HG03139 (cell line): ENCODE measurements around the gene PHETA2.

Source experiments
- ATAC-seq: cut with Tn5 transposase; IDR thresholded peaks from one replicate; pipeline ENCODE4 v1.9.1; 2021; ENCODE audit not compliant: unreplicated experiment

PHETA2 gene, protein sequence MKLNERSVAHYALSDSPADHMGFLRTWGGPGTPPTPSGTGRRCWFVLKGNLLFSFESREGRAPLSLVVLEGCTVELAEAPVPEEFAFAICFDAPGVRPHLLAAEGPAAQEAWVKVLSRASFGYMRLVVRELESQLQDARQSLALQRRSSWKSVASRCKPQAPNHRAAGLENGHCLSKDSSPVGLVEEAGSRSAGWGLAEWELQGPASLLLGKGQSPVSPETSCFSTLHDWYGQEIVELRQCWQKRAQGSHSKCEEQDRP

GRCh38 chr22:42074132-42074811 lies at the start of gene PHETA2:
Gene PHETA2, plus strand, starts transcription at chr22:42074248. Its CDS starts 3,046 bp downstream, at chr22:42077294.
- ATAC-seq, result no peak

DNA sequence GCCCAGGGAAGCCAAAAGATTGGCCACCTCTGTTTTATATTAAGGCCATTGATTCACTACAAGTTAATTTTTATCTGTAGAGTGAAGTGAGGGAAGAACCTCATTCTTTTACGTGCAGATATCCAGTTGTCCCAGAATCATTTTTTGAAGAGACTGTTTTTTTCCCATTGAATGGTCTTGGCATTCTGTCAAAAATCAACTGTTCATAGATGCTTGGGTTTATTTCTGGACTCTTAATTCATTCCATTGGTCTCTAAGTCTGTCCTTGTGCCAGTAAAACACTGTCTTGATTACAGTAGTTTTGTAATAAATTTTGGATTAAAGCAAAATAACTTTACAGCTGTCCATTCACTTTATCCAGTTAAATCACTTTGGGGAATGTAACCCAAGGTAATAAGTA lies 48.6 kb upstream of the PHETA2 start:
- no peak for ATAC-seq

DNA sequence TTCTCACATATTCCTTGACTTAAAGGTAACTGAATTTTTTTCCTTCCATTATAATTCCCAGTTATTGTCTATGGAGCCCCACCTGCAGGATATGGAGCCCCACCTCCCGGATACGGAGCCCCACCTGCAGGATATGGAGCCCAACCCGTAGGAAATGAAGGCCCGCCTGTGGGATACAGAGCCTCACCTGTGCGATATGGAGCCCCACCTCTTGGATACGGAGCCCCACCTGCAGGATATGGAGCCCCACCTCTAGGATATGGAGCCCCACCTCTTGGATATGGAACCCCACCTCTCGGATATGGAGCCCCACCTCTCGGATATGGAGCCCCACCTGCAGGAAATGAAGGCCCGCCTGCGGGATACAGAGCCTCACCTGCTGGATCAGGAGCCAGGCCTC lies 47.3 kb upstream of the PHETA2 start:
- ATAC-seq, result no peak

- ATAC-seq, result no peak
These were observed 40.5 kb upstream of the PHETA2 start for GRCh38 chr22:42033263-42034181.

- ATAC-seq, result no peak
These were observed 38.8 kb upstream of the PHETA2 start for GRCh38 chr22:42035256-42035655.

- no peak for ATAC-seq
These were observed 34.8 kb upstream of the PHETA2 start for GRCh38 chr22:42039271-42039670.

GRCh38 chr22:42041784-42042183 lies 32.3 kb upstream of the PHETA2 start:
- ATAC-seq, result no peak

DNA sequence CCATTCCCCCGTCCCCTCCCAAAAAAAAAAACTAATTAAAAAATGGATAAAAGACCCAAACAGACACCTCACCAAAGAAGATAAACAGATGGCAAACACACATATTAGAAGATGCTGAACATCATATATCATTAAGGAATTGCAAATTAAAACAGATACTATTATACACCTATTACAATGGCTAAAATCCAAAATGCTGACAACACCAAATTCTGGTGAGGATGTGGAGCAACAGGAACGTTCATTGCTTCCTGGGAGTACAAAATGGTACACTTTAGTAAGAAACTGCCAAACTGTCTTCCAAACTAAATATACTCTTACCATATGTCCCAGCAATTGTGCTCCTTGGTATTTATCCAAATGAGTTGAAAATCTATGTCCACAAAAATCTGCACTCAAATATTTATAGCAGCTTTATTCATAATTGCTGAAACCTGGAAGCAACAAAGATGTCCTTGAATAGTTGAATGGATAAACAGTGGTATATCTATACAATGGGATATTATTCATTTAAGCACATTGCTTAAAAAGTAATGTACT lies 23.3 kb upstream of the PHETA2 start:
- ATAC-seq, result no peak

DNA sequence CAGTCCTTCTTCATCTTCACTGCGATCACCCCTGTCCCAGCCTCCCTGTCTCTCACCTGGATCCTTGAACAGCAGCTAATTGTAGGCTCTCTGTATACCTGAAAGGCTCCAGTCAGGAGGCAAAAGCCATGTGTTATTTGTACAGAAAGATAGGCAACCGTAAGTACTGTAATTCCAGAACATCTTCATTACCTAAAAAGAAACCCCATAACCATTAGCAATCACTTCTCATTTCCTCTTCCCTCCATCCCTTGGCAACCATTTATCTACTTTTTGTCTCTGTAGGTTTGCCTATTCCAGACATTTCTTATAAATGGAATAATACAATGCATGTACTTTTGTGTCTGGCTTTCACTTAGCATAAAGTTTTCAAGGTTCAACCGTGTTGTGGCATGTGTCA lies 21.3 kb upstream of the PHETA2 start:
- ATAC-seq, result no peak

GRCh38 chr22:42056757-42057511 lies 17.1 kb upstream of the PHETA2 start:
- ATAC-seq, result no peak

DNA sequence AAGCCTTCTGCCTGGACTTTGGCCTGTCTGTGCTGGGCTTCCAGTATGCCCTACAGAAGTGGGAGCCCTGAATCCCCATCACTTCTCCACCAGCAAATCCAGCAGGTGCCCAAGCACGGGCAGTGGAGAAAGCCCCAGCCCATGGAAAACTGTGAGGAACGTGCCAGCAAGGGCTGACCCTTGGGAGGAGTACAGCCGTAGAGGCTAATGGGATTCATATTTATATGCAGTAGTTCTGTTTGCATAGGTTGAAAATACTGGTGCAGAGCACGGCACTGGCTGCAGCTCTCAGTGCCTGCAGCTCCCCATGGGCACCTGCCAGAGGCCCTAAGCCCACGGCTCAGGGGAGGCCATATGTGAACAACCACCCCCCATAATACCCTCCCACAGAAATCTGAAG lies 13.6 kb upstream of the PHETA2 start:
- no peak for ATAC-seq

GRCh38 chr22:42061041-42061440 lies 13.0 kb upstream of the PHETA2 start:
- ATAC-seq, result no peak

DNA sequence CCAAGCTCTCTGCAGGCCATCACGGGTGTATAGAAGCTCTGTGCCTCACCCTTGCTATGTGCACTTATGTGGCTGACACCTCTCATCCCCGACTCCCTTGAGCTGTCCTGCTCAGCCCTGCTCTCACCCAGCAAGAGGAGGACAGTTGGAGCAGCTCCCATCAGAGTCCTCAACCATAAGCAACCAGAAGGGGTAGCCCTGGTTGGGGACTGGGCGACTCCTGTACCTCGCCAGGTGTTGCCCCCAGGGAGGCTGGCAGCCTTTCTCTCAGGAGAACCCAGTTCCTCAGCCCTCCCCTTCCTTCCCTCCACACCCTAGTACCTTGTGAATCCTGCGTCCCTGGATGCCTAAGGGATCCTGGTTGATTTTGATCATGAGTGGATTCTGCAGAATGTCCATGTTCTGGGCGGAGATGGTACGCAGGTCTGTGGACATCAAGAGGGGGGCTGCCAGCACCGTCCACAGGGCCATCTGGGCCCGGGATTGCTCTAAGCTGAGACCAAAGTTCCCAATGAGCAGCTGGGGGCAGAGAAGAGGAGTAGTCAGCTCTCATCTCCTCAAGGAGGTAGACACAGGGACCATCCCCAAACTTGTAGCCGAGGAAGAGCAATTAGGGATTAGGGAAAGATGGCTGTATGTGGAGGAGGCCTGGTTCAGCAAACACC lies 11.4 kb upstream of the PHETA2 start:
- no peak for ATAC-seq

GRCh38 chr22:42064629-42065028 lies 9.4 kb upstream of the PHETA2 start:
- ATAC-seq, result no peak

DNA sequence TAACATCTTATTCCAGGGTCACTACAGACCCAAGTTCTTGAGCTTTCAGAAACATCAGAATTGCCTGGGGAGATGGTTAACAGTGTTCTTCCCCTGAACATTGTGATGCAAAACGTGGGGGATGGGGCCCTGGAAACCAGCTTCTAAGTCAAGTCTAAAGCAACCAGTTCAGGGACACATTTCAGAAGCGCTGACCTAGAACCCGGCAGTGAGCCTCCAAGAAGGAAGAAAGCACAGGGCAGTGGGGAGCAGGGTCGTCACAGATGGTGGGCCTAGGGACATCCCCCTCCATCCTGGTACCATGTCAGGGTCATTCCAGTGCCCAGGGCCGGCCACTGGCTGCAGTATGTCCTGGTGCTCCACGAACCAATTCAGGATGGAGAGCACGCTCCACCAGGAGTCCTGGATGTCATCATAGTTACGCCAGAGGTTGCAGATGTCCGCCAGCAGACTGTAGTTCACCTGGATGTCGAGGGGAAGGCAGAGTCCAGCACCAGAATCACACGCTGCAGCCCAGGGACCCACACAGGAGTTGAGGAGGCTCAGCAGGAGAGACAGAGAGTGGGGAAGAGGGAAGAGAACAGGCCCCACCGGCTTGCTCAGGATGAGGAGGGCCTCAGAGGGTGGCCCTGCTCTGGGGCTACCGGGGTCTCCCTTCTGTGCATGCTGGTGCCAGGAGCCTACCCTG lies 8.5 kb upstream of the PHETA2 start:
- ATAC-seq, result no peak

DNA sequence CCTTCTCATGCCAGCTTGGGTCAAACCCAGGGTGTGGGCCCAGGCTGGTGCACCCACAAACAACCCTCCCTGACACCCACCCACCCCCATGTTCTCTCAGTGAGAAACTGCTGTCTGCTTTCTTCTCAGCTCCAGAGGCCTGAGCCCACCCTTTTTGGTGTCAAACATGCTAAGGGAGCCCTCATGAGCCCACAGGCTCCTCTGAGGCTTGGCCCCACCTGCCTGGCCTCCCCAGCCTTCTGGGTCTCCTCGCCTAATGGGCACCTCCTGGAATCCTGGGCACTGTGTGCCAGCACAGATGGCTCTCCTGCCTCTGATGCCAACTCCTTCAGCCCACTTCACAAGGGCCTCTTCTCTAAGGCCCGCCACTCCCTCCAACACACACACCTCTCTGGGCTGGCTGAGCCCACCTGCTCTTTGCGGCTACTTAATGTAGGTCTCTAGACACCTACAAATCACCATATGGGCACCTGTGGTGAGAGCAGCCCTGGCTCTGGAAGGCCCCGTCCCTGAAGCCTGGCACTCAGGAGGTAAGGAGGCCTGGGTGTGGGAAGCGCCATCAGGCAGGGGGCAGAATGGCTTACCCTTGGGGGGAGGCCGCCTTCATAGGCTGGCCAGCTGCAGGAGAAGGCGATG lies 7.8 kb upstream of the PHETA2 start:
- ATAC-seq, result no peak

GRCh38 chr22:42066937-42067336 lies 7.1 kb upstream of the PHETA2 start:
- ATAC-seq, result no peak

GRCh38 chr22:42067671-42068251 lies 6.3 kb upstream of the PHETA2 start:
- no peak for ATAC-seq

- ATAC-seq, result no peak
These were observed 5.8 kb upstream of the PHETA2 start for GRCh38 chr22:42068291-42068690.
